ENCODE results near the gene HOXA9. TPM values are rescaled to one million over a fixed set of nuclear protein-coding genes. Genes with fewer than 3 reads are reported as not detected.
A peak's percentile ranks its signal among the peaks of the same experiment; 100 is the strongest.

HOXA9 gene
- total and polyA plus RNA-seq, 10 donors, result 0.46 to 3.0 (median 0.98) TPM

GRCh38 chr7:27118580-27118979 lies 46.8 kb downstream of the HOXA9 start:
- DNase-seq, result no peak
- Histone ChIP-seq H3K36me3 (no peaks in the 10 kb centered on the region), H3K4me3 (peak overlapping the region in 6 of 8 donors; percentile 8 to 59 (median 28)), H3K9me3 (no peaks in the 10 kb centered on the region), H3K27me3 (replicated peaks in 1 of 7) (no peaks in the 10 kb centered on the region), H3K27ac (peak overlapping the region in 6 of 8 donors; percentile 32 to 89 (median 72)), H3K4me1 (peaks cover 0 to 38% (median 12%) of the 10 kb centered on the region in 6 donors)
- WGBS, 5 donors, result 57 to 78% (median 75%) methylated on average over 3 of the region's 3 CpGs
- TF ChIP-seq POLR2A (IDR thresholded peaks at IDR 0.05) (no peak), POLR2AphosphoS5 (IDR thresholded peaks at IDR 0.05) (no peak), CTCF (IDR thresholded peaks at IDR 0.05 in 8 of 11, conservative IDR thresholded peaks at IDR 0.05 in 3 of 11) (no peak)
- intact Hi-C loops (cut with DNase I; ENCODE audit: low total_unique reads), result loop anchor here (10.0 kb wide), 1 partner anchor 364 kb away; no protein-coding TSS in a partner anchor

GRCh38 chr7:27117887-27118491 lies 47.3 kb downstream of the HOXA9 start:
- no peak for TF ChIP-seq CTCF (IDR thresholded peaks at IDR 0.05 in 8 of 11, conservative IDR thresholded peaks at IDR 0.05 in 3 of 11)
- TF ChIP-seq POLR2AphosphoS5 (IDR thresholded peaks at IDR 0.05), result peak in 2 of 3 donors; percentile 35 to 61
- intact Hi-C loops (cut with DNase I; ENCODE audit: low total_unique reads), result loop anchor here (10.0 kb wide), 1 partner anchor 363 kb away; no protein-coding TSS in a partner anchor
- no peaks in the 10 kb centered on the region for H3K27me3 ChIP-seq (replicated peaks in 1 of 7)
- no peaks in the 10 kb centered on the region for H3K9me3 ChIP-seq
- peaks cover 0 to 40% (median 12%) of the 10 kb centered on the region in 6 donors for H3K4me1 ChIP-seq
- H3K36me3 ChIP-seq, result no peaks in the 10 kb centered on the region
- no peak for DNase-seq
- WGBS, 5 donors, result 64 to 75% (median 70%) methylated on average over 19 of the region's 19 CpGs
- peak overlapping the region in 6 of 8 donors; percentile 8 to 59 (median 28) for H3K4me3 ChIP-seq
- peak overlapping the region in 7 of 8 donors; percentile 35 to 89 (median 71) for H3K27ac ChIP-seq

- Histone ChIP-seq H3K36me3 (no peaks in the 10 kb centered on the region), H3K27ac (peak overlapping the region in 7 of 8 donors; percentile 35 to 89 (median 71)), H3K9me3 (no peaks in the 10 kb centered on the region), H3K27me3 (replicated peaks in 1 of 7) (no peaks in the 10 kb centered on the region), H3K4me3 (peak overlapping the region in 6 of 8 donors; percentile 3 to 59 (median 20)), H3K4me1 (peaks cover 0 to 48% (median 19%) of the 10 kb centered on the region in 6 donors)
- intact Hi-C loops (cut with DNase I; ENCODE audit: low total_unique reads), result loop anchor here (10.0 kb wide), 1 partner anchor 362 kb away; no protein-coding TSS in a partner anchor
- 59 to 82% (median 79%) methylated on average over 12 of the region's 12 CpGs for WGBS, 5 donors
- DNase-seq, result no peak
- TF ChIP-seq POLR2AphosphoS5 (IDR thresholded peaks at IDR 0.05), result no peak
- no peak for TF ChIP-seq POLR2A (IDR thresholded peaks at IDR 0.05)
- no peak for TF ChIP-seq CTCF (IDR thresholded peaks at IDR 0.05 in 8 of 11, conservative IDR thresholded peaks at IDR 0.05 in 3 of 11)
Measured at GRCh38 chr7:27116962-27117886, 48.1 kb downstream of the HOXA9 start.
